GM10847 (cell line): ENCODE results near the gene DDX19B.
A peak's percentile ranks its signal among the peaks of the same experiment; 100 is the strongest.

ENCODE experiments used
- POLR2A ChIP-seq: IDR thresholded peaks from 2 replicates; pipeline ENCODE4 v1.6.1; 2011; ENCODE audit not compliant: insufficient read length; ENCODE audit errors: extremely low read depth

DDX19B gene

GRCh38 chr16:70380919-70381603 is 82.1 kb downstream of the DDX19B start:
- peak; percentile 65 for TF ChIP-seq POLR2A

GRCh38 chr16:70381604-70382342 is 82.8 kb downstream of the DDX19B start:
- peak; percentile 21 for TF ChIP-seq POLR2A

GRCh38 chr16:70383421-70383960 is 84.5 kb downstream of the DDX19B start:
- no peak for TF ChIP-seq POLR2A
